C4-2B (cell line): Measurements from ENCODE around the gene ELL2.
"Not testable (repeated sequence)": the region's sequence is repeated elsewhere in the genome, so short reads cannot be mapped to it uniquely, and the experiment has no call there.

Experiments used
- CTCF ChIP-seq: fragments of 450-650 bp; conservative IDR thresholded peaks from 2 replicates; pipeline ENCODE4 v1.5.1; 2017; ENCODE audit warnings: mild to moderate bottlenecking
- ZFX ChIP-seq: fragments of 450-650 bp; IDR thresholded peaks from 2 replicates; pipeline ENCODE4 v1.6.1; 2017

- not testable (repeated sequence) for TF ChIP-seq CTCF, ZFX
These were observed 110.5 kb downstream of the ELL2 start for GRCh38 chr5:95851141-95851540.
